Measurements from ENCODE around the gene SPAG5.

The SPAG5 gene

GRCh38 chr17:28598799-28599310 is at the start of gene SPAG5:
TSS of gene SPAG5 (minus strand) at chr17:28599025. CDS start at chr17:28598946, 79 bp downstream.
- DNase-seq: peak; percentile 98
- in situ Hi-C loops (cut with MboI; ENCODE audit: low pct_unique_long_range_greater_than_20kb, low sequenced_read_pairs): no loop called here

- peak; percentile 9 for DNase-seq
These were observed 47.4 kb upstream of the SPAG5 start for GRCh38 chr17:28646039-28646754.

GRCh38 chr17:28645576-28645939 is 46.7 kb upstream of the SPAG5 start:
- no peak for DNase-seq
- in situ Hi-C loops (cut with MboI; ENCODE audit: low pct_unique_long_range_greater_than_20kb, low sequenced_read_pairs): no loop called here

More at GRCh38 chr17:28646039-28646754, 47.4 kb upstream of the SPAG5 start:
- in situ Hi-C loops (cut with MboI; ENCODE audit: low pct_unique_long_range_greater_than_20kb, low sequenced_read_pairs): no loop called here

GRCh38 chr17:28644787-28645575 is 46.2 kb upstream of the SPAG5 start, which contains the start of gene BLTP2:
TSS of gene BLTP2 (minus strand) at chr17:28645158. CDS start at chr17:28645056, 102 bp downstream.
- in situ Hi-C loops (cut with MboI; ENCODE audit: low pct_unique_long_range_greater_than_20kb, low sequenced_read_pairs): no loop called here
- DNase-seq: peak; percentile 95

GRCh38 chr17:28643983-28644786 is 45.4 kb upstream of the SPAG5 start:
- peak; percentile 86 for DNase-seq
- in situ Hi-C loops (cut with MboI; ENCODE audit: low pct_unique_long_range_greater_than_20kb, low sequenced_read_pairs): no loop called here

GRCh38 chr17:28641579-28641978 is 42.8 kb upstream of the SPAG5 start:
- DNase-seq: no peak
- in situ Hi-C loops (cut with MboI; ENCODE audit: low pct_unique_long_range_greater_than_20kb, low sequenced_read_pairs): no loop called here

- in situ Hi-C loops (cut with MboI; ENCODE audit: low pct_unique_long_range_greater_than_20kb, low sequenced_read_pairs): no loop called here
These were observed 36.7 kb upstream of the SPAG5 start for GRCh38 chr17:28635506-28635905.

GRCh38 chr17:28634206-28634865 is 35.5 kb upstream of the SPAG5 start:
- in situ Hi-C loops (cut with MboI; ENCODE audit: low pct_unique_long_range_greater_than_20kb, low sequenced_read_pairs): no loop called here
- no peak for DNase-seq

More at GRCh38 chr17:28635506-28635905, 36.7 kb upstream of the SPAG5 start:
- no peak for DNase-seq

- in situ Hi-C loops (cut with MboI; ENCODE audit: low pct_unique_long_range_greater_than_20kb, low sequenced_read_pairs): no loop called here
- no peak for DNase-seq
These were observed 28.0 kb upstream of the SPAG5 start for GRCh38 chr17:28626818-28627217.

GRCh38 chr17:28624148-28624547 is 25.3 kb upstream of the SPAG5 start:
- in situ Hi-C loops (cut with MboI; ENCODE audit: low pct_unique_long_range_greater_than_20kb, low sequenced_read_pairs): no loop called here
- no peak for DNase-seq

- no peak for DNase-seq
- in situ Hi-C loops (cut with MboI; ENCODE audit: low pct_unique_long_range_greater_than_20kb, low sequenced_read_pairs): no loop called here
These were observed 24.9 kb upstream of the SPAG5 start for GRCh38 chr17:28623696-28624095.

- in situ Hi-C loops (cut with MboI; ENCODE audit: low pct_unique_long_range_greater_than_20kb, low sequenced_read_pairs): no loop called here
- DNase-seq: no peak
These were observed 23.4 kb upstream of the SPAG5 start for GRCh38 chr17:28622186-28622585.

GRCh38 chr17:28620010-28620409 is 21.2 kb upstream of the SPAG5 start:
- in situ Hi-C loops (cut with MboI; ENCODE audit: low pct_unique_long_range_greater_than_20kb, low sequenced_read_pairs): no loop called here
- no peak for DNase-seq

- in situ Hi-C loops (cut with MboI; ENCODE audit: low pct_unique_long_range_greater_than_20kb, low sequenced_read_pairs): no loop called here
- no peak for DNase-seq
These were observed 19.6 kb upstream of the SPAG5 start for GRCh38 chr17:28618464-28618863.

- in situ Hi-C loops (cut with MboI; ENCODE audit: low pct_unique_long_range_greater_than_20kb, low sequenced_read_pairs): no loop called here
These were observed 17.5 kb upstream of the SPAG5 start for GRCh38 chr17:28616281-28616680.

GRCh38 chr17:28615260-28615940 is 16.6 kb upstream of the SPAG5 start:
- DNase-seq: no peak
- in situ Hi-C loops (cut with MboI; ENCODE audit: low pct_unique_long_range_greater_than_20kb, low sequenced_read_pairs): no loop called here

More at GRCh38 chr17:28616281-28616680, 17.5 kb upstream of the SPAG5 start:
- DNase-seq: no peak

GRCh38 chr17:28613931-28614381 is 15.1 kb upstream of the SPAG5 start, which contains the start of gene RSKR:
TSS of gene RSKR (minus strand) at chr17:28614185. CDS start at chr17:28614161, 24 bp downstream.
- DNase-seq: no peak
- in situ Hi-C loops (cut with MboI; ENCODE audit: low pct_unique_long_range_greater_than_20kb, low sequenced_read_pairs): no loop called here

Data from KBM-7 (cell line).